Measurements from ENCODE around the gene PHGDH.

The PHGDH gene

GRCh38 chr1:119778359-119778758 is 66.6 kb downstream of the PHGDH start:
- no peak for DNase-seq (ENCODE audit: low read depth)

GRCh38 chr1:119778886-119779560 is 67.3 kb downstream of the PHGDH start:
- no peak overlapping the region for H3K4me3 ChIP-seq (replicated peaks; ENCODE audit: low read depth, low read length)
- no peak for DNase-seq (ENCODE audit: low read depth)
- TF ChIP-seq CTCF (IDR thresholded peaks at IDR 0.05; ENCODE audit: low read length, missing control alignments) = no peak

More at GRCh38 chr1:119778359-119778758, 66.6 kb downstream of the PHGDH start:
- H3K4me3 ChIP-seq (replicated peaks; ENCODE audit: low read depth, low read length) = no peak overlapping the region
- no peak for TF ChIP-seq CTCF (IDR thresholded peaks at IDR 0.05; ENCODE audit: low read length, missing control alignments)

- TF ChIP-seq CTCF (IDR thresholded peaks at IDR 0.05; ENCODE audit: low read length, missing control alignments) = no peak
- DNase-seq (ENCODE audit: low read depth) = peak; percentile 58
- peak overlapping the region; percentile 23 for H3K4me3 ChIP-seq (replicated peaks; ENCODE audit: low read depth, low read length)
These were observed 68.2 kb downstream of the PHGDH start for GRCh38 chr1:119779869-119780356.

- no peak for TF ChIP-seq CTCF (IDR thresholded peaks at IDR 0.05; ENCODE audit: low read length, missing control alignments)
- no peak overlapping the region for H3K4me3 ChIP-seq (replicated peaks; ENCODE audit: low read depth, low read length)
- DNase-seq (ENCODE audit: low read depth) = no peak
These were observed 69.9 kb downstream of the PHGDH start for GRCh38 chr1:119781434-119782210.

- TF ChIP-seq CTCF (IDR thresholded peaks at IDR 0.05; ENCODE audit: low read length, missing control alignments) = no peak
- no peak for DNase-seq (ENCODE audit: low read depth)
- H3K4me3 ChIP-seq (replicated peaks; ENCODE audit: low read depth, low read length) = no peak overlapping the region
These were observed 71.0 kb downstream of the PHGDH start for GRCh38 chr1:119782631-119783325.

GRCh38 chr1:119783354-119784185 is 71.8 kb downstream of the PHGDH start:
- no peak overlapping the region for H3K4me3 ChIP-seq (replicated peaks; ENCODE audit: low read depth, low read length)
- no peak for TF ChIP-seq CTCF (IDR thresholded peaks at IDR 0.05; ENCODE audit: low read length, missing control alignments)
- peak; percentile 77 for DNase-seq (ENCODE audit: low read depth)
